GM12891 (cell line): ENCODE results near the gene TLE3.

Source experiments
- PAX5 ChIP-seq: IDR thresholded peaks from 2 replicates; pipeline ENCODE4 v1.6.1; 2011; ENCODE audit warnings: low read length, moderate library complexity, mild to moderate bottlenecking; ENCODE audit not compliant: insufficient read depth, severe bottlenecking
- POLR2A ChIP-seq: IDR thresholded peaks from 2 replicates; pipeline ENCODE4 v1.6.1; 2011; ENCODE audit warnings: low read depth, low read length, control low read depth
- POLR2AphosphoS5 ChIP-seq: IDR thresholded peaks from 2 replicates; pipeline ENCODE4 v1.6.1; 2011; ENCODE audit warnings: low read depth, low read length, control low read depth
- TAF1 ChIP-seq: IDR thresholded peaks from 2 replicates; pipeline ENCODE4 v1.6.1; 2011; ENCODE audit warnings: low read depth, low read length, control low read depth

- TF ChIP-seq PAX5 (no peak), POLR2A (no peak), POLR2AphosphoS5 (no peak), TAF1 (no peak)
These were observed 5.1 kb upstream of the TLE3 start for GRCh38 chr15:70102827-70103226.
